CD4-positive, alpha-beta T cell treated with Interleukin-4 for 4 hours (primary cell): ENCODE data around the gene SSNA1.

Experiments used
- DNase-seq: peaks from one replicate; pipeline ENCODE4 v3.0.0-alpha.2; 2020

SSNA1 gene, protein sequence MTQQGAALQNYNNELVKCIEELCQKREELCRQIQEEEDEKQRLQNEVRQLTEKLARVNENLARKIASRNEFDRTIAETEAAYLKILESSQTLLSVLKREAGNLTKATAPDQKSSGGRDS

DNA sequence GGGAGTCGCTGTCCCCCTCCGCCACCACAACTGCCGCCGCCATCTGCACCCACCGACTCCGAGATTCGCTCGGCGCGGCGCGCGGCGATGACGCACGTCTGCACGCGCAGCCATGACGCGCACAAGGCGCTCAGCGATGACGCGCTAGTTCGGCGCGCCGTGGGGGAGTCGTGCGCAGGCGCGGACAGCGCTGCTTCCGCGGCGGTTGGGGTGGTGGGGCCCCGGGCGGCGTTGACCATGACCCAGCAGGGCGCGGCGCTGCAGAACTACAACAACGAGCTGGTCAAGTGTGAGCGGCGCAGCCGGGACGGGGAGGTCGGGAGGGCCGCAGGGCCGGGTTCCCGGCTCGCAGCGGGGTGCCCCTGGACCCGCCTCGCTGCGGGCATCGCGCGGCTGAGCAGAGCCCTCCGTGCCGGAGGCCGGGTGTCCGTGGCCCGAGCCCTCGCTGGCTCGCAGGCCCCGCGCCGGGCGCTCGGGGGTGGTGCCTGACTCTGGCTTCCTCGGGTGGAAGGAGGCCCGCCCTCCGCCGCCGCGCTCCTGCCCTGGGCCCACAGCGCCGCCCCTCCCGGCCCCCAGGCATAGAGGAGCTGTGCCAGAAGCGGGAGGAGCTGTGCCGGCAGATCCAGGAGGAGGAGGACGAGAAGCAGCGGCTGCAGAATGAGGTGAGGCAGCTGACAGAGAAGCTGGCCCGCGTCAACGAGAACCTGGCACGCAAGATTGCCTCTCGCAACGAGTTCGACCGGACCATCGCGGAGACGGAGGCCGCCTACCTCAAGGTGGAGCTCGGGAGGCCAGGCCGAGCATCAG, at the start of gene SSNA1, which contains the start of gene ANAPC2:
SSNA1 (plus strand) TSS at position 187 of the 807 bp plus-strand sequence; CDS start at position 238, 51 bp downstream.
ANAPC2 (minus strand) TSS at position 71 of the 807 bp plus-strand sequence; CDS start at position 43, 28 bp downstream.
- DNase-seq = peak; percentile 89

GRCh38 chr9:137138722-137139467, 49.6 kb upstream of the SSNA1 start, which contains the start of gene GRIN1:
Gene GRIN1 (plus strand): TSS chr9:137139154. CDS start chr9:137139487, 333 bp downstream.
- peak; percentile 9 for DNase-seq

DNA sequence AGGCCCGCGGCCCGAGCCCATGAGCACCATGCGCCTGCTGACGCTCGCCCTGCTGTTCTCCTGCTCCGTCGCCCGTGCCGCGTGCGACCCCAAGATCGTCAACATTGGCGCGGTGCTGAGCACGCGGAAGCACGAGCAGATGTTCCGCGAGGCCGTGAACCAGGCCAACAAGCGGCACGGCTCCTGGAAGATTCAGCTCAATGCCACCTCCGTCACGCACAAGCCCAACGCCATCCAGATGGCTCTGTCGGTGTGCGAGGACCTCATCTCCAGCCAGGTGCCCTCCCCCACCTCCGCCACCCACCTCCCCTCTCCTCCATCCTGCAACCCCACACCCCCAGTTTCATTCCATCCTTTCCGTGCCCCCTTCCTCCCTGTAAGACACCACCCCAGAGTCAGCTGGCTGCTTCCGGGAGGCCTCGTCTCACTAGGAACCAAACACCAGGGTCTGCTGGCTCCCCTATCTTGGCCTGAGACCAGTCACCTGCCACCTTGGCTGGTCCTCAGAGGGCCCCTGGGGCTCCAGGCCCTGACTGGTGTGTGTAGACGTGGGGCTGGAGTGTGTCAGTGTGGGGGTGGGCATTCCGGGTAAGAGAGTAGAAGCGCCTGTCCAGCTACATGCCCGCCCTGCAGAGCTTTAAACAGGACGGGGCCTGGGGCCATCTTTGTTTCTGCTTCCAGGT, 48.9 kb upstream of the SSNA1 start:
- DNase-seq = no peak

DNA sequence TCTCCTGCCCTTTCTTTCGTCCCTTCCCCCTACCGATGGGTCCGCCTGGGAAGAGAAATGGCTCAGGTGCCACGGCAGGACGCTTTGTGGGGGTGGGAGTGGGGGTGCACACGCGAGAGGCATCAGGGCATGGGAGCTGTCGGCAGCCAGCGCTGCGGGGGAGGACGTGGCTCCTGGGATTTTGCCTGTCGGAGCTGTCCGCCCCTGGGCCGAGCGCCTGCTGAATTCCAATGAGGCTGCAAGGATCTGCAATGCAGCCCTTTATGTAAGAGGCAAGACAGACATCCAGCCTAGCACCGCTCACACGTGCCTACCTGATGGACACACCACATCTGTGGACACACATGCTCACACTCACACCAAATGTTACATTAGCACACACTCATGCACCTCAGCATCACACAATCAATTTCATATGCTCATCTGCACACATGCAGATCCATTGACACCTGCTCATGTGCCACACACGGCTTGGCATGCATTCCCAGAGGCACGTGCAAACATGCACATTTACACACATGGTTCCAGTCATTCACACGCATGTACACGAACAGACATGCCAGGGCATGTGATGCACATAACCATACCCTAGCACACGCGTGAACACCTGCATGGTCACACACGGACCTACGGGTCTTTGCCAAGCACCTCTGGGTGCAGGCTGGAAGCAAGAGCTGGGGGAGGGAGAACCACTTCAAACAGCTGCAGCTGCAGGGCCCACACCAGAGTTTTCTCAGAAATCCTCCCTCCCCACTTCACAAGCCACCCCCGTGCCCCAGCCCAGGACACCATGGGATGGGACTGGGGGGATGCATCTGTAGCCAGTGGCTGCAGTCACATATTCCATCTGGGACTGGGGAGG, 48.1 kb upstream of the SSNA1 start:
- DNase-seq = no peak

DNA sequence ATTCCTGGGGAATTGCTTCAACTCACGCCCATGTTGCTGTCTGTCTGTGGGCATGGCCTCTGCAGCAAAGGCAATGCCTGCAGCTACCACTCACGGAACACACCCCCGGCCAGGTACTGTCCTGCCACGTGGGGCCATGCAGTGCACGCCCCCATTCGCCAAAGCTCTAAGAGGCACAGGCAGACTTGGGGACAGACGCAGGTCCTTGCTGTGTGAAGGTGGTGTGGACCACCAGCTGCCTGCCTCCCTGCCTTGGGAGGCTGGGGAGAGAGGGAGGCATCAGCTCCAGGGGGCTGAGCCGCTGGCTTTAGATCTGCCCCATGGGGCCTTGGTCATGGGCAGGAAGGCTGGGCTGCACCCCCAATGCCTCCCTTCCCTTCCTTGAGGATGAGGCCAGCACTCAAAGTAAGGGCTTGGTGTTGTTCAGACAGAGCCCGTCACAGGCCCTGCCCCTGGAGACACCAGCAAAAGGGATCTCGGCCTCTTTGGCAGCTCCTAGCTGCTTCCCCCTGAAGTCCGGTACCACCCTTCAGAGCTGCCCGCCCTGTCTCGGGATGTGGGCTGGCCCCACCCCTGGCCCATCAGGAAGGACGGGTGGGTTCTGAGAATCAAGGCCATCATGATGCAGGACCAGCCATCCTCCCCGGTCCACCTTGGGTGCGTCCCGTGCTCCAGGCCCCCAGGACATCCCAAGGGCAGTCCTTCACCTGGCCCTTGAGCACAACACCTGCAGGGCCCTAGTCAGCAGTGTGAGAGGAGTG, 47.2 kb upstream of the SSNA1 start:
- DNase-seq = no peak

DNA sequence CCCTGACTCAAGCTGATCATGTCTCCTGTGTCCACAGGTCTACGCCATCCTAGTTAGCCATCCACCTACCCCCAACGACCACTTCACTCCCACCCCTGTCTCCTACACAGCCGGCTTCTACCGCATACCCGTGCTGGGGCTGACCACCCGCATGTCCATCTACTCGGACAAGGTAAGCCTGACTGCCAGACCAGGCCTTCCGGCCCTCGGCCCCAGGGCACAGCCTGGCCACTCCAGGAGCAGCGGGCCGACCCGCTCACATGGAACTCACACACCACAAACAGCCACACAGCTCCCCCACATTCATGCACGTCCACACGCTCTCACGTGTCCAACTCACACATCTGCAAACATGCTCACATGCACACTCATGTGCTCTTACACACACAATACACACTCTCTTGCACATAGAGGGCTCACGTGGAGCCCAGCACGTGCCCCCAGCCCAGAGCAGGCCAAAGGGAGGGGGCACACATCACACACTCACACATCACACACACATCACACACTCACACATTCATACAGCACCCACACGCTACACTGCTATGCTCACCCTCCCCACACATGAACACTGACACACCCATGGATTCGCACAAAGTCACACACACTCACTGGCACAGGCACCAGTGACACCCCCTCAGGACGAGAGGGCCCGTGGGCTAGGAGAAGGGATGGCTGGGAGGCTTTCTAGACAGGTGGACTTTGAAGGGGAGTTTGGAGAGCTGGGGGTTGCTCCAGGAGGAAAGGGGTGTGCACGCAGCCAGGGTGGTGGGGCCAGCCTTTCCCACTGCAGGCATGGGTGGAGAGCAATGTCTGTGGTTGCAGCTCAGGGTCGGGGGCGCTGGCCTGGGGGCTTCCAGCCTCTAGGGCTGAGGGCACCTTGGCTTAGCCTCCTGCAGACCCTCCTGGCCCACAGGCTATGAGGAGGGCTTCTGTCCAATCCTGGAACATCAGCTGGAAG, 46.2 kb upstream of the SSNA1 start:
- DNase-seq = no peak

GRCh38 chr9:137143459-137143858, 45.0 kb upstream of the SSNA1 start:
- no peak for DNase-seq

GRCh38 chr9:137145731-137146526, 42.5 kb upstream of the SSNA1 start:
- DNase-seq = no peak

DNA sequence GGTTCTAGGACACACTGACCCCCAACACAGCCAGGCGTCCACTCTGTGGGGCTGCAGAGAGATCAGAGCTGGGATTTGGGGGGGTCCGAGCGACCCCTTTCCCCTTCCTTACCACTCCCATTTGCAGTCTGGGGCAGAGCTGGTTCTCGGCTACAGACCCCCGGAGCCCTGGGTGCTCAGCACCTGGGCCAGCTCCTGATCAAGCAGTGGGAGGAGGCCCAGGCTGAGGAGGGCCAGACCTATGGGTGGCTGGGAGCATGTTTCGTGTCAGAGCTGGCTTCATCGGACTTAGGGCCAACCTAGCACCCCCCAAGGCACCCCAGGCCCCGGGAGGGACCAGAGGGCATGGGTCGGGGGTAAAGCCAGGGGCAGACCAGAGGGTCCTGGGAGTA, 42.0 kb upstream of the SSNA1 start:
- DNase-seq = no peak

DNA sequence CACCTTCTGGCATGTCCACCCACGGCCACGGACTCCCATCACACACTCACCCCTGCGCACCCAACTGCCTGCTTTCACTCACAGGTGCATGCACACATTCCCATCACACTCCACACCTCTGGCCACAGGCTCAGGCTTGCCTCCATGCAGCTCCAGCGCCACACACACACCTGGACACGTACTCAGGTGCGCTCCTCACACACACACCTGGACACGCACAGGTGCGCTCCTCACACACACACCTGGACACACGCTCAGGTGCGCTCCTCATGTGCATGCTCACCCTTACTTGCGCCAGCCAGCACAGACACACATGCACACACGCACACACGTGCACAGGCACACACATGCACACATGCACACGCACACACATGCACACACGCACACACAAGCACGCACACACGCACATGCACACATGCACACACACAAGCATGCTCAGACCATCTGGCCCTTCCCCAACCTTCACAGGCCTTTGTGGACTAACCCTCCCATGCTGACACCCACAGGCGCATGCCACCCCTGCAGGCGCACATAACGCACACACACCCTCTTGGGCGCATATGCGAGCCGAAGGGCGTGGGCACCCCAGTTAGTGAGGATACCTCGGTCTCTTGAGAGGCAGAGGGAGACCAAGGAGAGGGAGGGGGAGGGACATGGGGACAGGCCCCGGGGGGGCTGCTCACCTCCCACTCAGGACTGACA, 41.2 kb upstream of the SSNA1 start:
- no peak for DNase-seq

DNA sequence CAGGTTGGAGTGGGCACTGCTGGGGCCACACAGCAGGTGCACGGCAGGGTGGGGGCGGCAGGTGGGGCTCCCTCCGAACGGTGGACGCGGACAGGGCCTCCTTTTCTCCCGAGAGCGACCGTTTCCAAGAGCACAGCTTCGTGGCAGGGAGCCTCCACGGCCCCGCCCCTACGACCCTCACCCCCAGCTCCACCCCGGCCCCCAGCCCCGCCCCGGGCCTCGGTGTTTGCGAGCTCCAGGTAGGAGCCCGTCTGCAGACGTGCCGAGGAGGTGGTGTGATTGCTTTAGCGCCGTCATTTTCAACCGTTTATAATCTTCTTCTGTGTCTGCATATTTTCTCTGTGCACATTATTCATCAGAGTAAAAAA, 40.7 kb upstream of the SSNA1 start:
- DNase-seq = no peak

- no peak for DNase-seq
Observed at GRCh38 chr9:137148242-137148641, 40.2 kb upstream of the SSNA1 start.

GRCh38 chr9:137148661-137149060, 39.8 kb upstream of the SSNA1 start:
- no peak for DNase-seq

DNA sequence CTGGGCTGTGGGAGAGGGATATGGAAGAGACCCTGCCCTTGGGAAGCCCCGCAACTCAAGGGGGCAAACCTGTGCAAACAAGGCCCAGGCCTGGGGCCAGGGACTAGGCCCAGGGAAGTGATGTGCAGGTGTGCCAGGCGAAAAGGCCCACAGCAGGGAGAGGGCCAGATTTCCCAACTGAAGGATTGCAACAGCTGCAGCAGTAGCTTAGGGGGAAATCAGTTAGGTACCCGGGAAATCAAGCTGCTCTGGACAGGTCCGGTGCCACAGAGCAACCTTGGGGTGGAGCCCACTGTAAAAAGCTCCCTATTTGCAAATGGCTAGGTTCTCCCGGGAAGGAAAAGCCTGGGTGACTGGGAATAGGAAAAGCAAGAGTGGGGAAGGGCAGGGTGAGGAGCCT, 39.1 kb upstream of the SSNA1 start:
- no peak for DNase-seq

- DNase-seq = no peak
Observed at GRCh38 chr9:137149942-137150616, 38.4 kb upstream of the SSNA1 start.

- peak; percentile 10 for DNase-seq
Observed at GRCh38 chr9:137150617-137151457, 37.6 kb upstream of the SSNA1 start.

DNA sequence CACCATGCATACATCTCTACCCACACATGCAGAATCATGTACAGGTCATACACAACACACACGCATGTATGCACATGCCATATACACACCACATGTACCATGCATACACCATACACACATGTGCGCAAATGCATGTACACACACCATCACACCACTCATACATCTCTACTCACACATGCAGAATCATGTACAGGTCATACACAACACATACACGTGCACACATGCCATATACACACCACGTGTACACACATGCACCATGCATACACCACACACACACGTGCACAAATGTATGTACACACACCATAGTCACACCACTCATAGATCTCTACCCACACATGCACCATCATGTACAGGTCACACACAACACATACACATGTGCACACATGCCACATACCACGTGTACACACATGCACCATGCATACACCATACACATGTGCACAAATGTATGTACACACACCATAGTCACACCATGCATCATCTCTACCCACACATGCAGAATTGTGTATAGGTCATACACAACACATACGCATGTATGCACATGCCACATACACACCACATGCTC, 35.6 kb upstream of the SSNA1 start:
- DNase-seq = no peak
